H1 (cell line): ENCODE results near the gene NELL1. TPM values are rescaled to one million over a fixed set of nuclear protein-coding genes. Genes with fewer than 3 reads are reported as not detected.
A peak's percentile ranks its signal among the peaks of the same experiment; 100 is the strongest.

Experiments used
- CTCF ChIA-PET: fragments of 300-600 bp; sonication (Branson Sonifier 250); formaldehyde crosslinking; loops from one replicate; lab custom pipeline; 2021; ENCODE audit not compliant: partially characterized antibody; lab: Charles Lee
- POLR2A ChIA-PET: fragments of 300-600 bp; sonication (Branson Sonifier 250); formaldehyde crosslinking; loops from one replicate; lab custom pipeline; 2021; ENCODE audit warnings: inconsistent platforms; ENCODE audit not compliant: partially characterized antibody; lab: Charles Lee
- DNase-seq, 2 experiments: peaks; one replicate each; pipeline versions ENCODE4 v3.0.0 to v3.0.0-alpha.2; 2010 to 2022; ENCODE audit warnings: low spot score in 2 of 2, low read depth in 1 of 2, mixed read lengths in 1 of 2
- FAIRE-seq: peaks from 2 replicates; lab custom pipeline; 2011; peaks lifted over from hg19 to GRCh38; lab: Jason Lieb, UNC
- H2AFZ ChIP-seq: 2 replicates; pipeline ENCODE4 v1.8.1; 2012; ENCODE audit warnings: low read length, inconsistent platforms
- H2AK5ac ChIP-seq: 2 replicates; pipeline ENCODE4 v1.6.1; 2013; ENCODE audit warnings: low read depth, low read length
- H2BK120ac ChIP-seq: replicated peaks from 2 replicates; pipeline ENCODE3; 2013; ENCODE audit warnings: low read depth, low read length, inconsistent platforms
- H2BK12ac ChIP-seq: 2 replicates; pipeline ENCODE4 v1.6.1; 2013; ENCODE audit warnings: low read depth, low read length
- H2BK15ac ChIP-seq: 2 replicates; pipeline ENCODE4 v1.6.1; 2013; ENCODE audit warnings: low read length
- H2BK20ac ChIP-seq: 2 replicates; pipeline ENCODE4 v1.6.1; 2013; ENCODE audit warnings: low read length
- H2BK5ac ChIP-seq: 2 replicates; pipeline ENCODE4 v1.6.1; 2013; ENCODE audit warnings: low read depth, low read length
- H3K14ac ChIP-seq: 2 replicates; pipeline ENCODE4 v1.6.1; 2013; ENCODE audit warnings: inconsistent platforms; ENCODE audit not compliant: insufficient read length
- H3K18ac ChIP-seq: 2 replicates; pipeline ENCODE4 v1.6.1; 2013; ENCODE audit warnings: low read length; ENCODE audit errors: extremely low read depth
- H3K23ac ChIP-seq: 2 replicates; pipeline ENCODE4 v1.6.1; 2013; ENCODE audit warnings: inconsistent platforms; ENCODE audit not compliant: insufficient read length
- H3K23me2 ChIP-seq: 2 replicates; pipeline ENCODE4 v1.6.1; 2013; ENCODE audit warnings: low read depth, low read length
- H3K27ac ChIP-seq: 2 replicates; pipeline ENCODE4 v1.6.1; 2011; ENCODE audit warnings: low read depth, low read length, inconsistent platforms
- H3K27me3 ChIP-seq, 4 experiments: replicated peaks in 1 of 4; 1 replicate in 1 of 4; 2 replicates in 3 of 4; pipeline versions ENCODE4 v1.6.1 to v1.8.1; 2011 to 2013; ENCODE audit warnings: low read length in 3 of 4, mild to moderate bottlenecking in 3 of 4, inconsistent platforms in 2 of 4, mixed read lengths in 2 of 4, moderate library complexity in 1 of 4; ENCODE audit not compliant: control insufficient read depth in 3 of 4, insufficient read depth in 3 of 4; ENCODE audit errors: extremely low read depth in 1 of 4
- H3K36me3 ChIP-seq, 4 experiments: 2 replicates each; pipeline versions ENCODE4 v1.6.1 to v1.8.1; 2011 to 2013; ENCODE audit warnings: mild to moderate bottlenecking in 4 of 4, low read length in 3 of 4, moderate library complexity in 2 of 4, control low read depth in 1 of 4, inconsistent platforms in 1 of 4; ENCODE audit not compliant: insufficient read depth in 4 of 4, control insufficient read depth in 2 of 4
- H3K4ac ChIP-seq: replicated peaks from 2 replicates; pipeline ENCODE3; 2013; ENCODE audit warnings: low read length, low read depth, mixed read lengths, inconsistent platforms; ENCODE audit not compliant: insufficient read length
- H3K4me1 ChIP-seq, 4 experiments: replicated peaks in 1 of 4; 1 replicate in 1 of 4; 2 replicates in 3 of 4; pipeline versions ENCODE4 v1.6.1 to v1.8.1; 2011 to 2013; ENCODE audit warnings: low read length in 3 of 4, inconsistent platforms in 2 of 4, mixed read lengths in 1 of 4; ENCODE audit not compliant: insufficient read depth in 4 of 4, control insufficient read depth in 3 of 4
- H3K4me2 ChIP-seq, 2 experiments: 2 replicates each; pipeline versions ENCODE4 v1.6.1 to v1.8.1; 2011 to 2013; ENCODE audit warnings: low read depth in 2 of 2, low read length in 2 of 2, control low read depth in 1 of 2, inconsistent platforms in 1 of 2, mild to moderate bottlenecking in 1 of 2; ENCODE audit not compliant: insufficient read depth in 1 of 2
- H3K4me3 ChIP-seq, 4 experiments: fragments of 200-600, 300-600 bp in 1 of 4; sonication (generic), shearing (Covaris generic), sonication (Bioruptor Twin) in 1 of 4; 2 replicates each; pipeline versions ENCODE4 v1.5.1 to v1.8.1; 2011 to 2016; ENCODE audit warnings: low read length in 4 of 4, low read depth in 3 of 4, control low read depth in 2 of 4, inconsistent platforms in 2 of 4, mild to moderate bottlenecking in 2 of 4, mixed read lengths in 1 of 4, moderate library complexity in 1 of 4; ENCODE audit not compliant: insufficient read depth in 2 of 4; ENCODE audit errors: extremely low read depth in 1 of 4
- H3K56ac ChIP-seq: replicated peaks from 2 replicates; pipeline ENCODE3; 2013; ENCODE audit warnings: low read depth, mild to moderate bottlenecking, mixed read lengths, low read length, inconsistent platforms; ENCODE audit not compliant: insufficient read length
- H3K79me1 ChIP-seq: 2 replicates; pipeline ENCODE4 v1.6.1; 2013; ENCODE audit warnings: low read depth, low read length, control low read depth
- H3K79me2 ChIP-seq, 2 experiments: 2 replicates each; pipeline versions ENCODE4 v1.6.1 to v1.8.1; 2012 to 2013; ENCODE audit warnings: low read length in 2 of 2, mild to moderate bottlenecking in 2 of 2, inconsistent platforms in 1 of 2; ENCODE audit not compliant: insufficient read depth in 2 of 2, control insufficient read depth in 1 of 2
- H3K9ac ChIP-seq, 4 experiments: replicated peaks in 1 of 4; 1 replicate in 1 of 4; 2 replicates in 3 of 4; pipeline versions ENCODE4 v1.6.1 to v1.8.1; 2011 to 2013; ENCODE audit warnings: low read depth in 3 of 4, low read length in 3 of 4, control low read depth in 2 of 4, mild to moderate bottlenecking in 2 of 4, moderate library complexity in 2 of 4, inconsistent platforms in 1 of 4; ENCODE audit errors: extremely low read depth in 1 of 4
- H3K9me3 ChIP-seq, 2 experiments: 2 replicates each; pipeline versions ENCODE4 v1.6.1 to v1.8.1; 2012 to 2013; ENCODE audit warnings: mild to moderate bottlenecking in 2 of 2, moderate library complexity in 2 of 2, control low read depth in 1 of 2, inconsistent platforms in 1 of 2, low read depth in 1 of 2, low read length in 1 of 2, mixed read lengths in 1 of 2; ENCODE audit not compliant: insufficient read depth in 2 of 2
- H4K20me1 ChIP-seq, 2 experiments: replicated peaks in 1 of 2; 2 replicates each; pipeline versions ENCODE3 to v1.8.1; 2011 to 2013; ENCODE audit warnings: inconsistent platforms in 2 of 2, low read length in 2 of 2, mild to moderate bottlenecking in 1 of 2; ENCODE audit not compliant: insufficient read depth in 2 of 2, control insufficient read depth in 1 of 2
- H4K5ac ChIP-seq: 2 replicates; pipeline ENCODE4 v1.6.1; 2013; ENCODE audit warnings: low read length, low read depth, mixed read lengths, inconsistent platforms; ENCODE audit not compliant: insufficient read length
- H4K8ac ChIP-seq: 2 replicates; pipeline ENCODE4 v1.8.0; 2013; ENCODE audit warnings: mild to moderate bottlenecking, moderate library complexity, low read length, inconsistent platforms; ENCODE audit not compliant: insufficient read depth; ENCODE audit errors: extremely low read depth
- H4K91ac ChIP-seq: replicated peaks from 2 replicates; pipeline ENCODE3; 2013; ENCODE audit warnings: low read length, mixed read lengths, inconsistent platforms; ENCODE audit not compliant: insufficient read length
- CHD1 ChIP-seq: IDR thresholded peaks from 2 replicates; pipeline ENCODE4 v1.6.1; 2012; ENCODE audit warnings: low read depth, low read length, improper control_type of control experiment
- CREB1 ChIP-seq: IDR thresholded peaks from 2 replicates; pipeline ENCODE4 v1.6.1; 2012; ENCODE audit warnings: inconsistent platforms
- GTF2F1 ChIP-seq: IDR thresholded peaks from 2 replicates; pipeline ENCODE4 v1.6.1; 2012; ENCODE audit warnings: low read depth, low read length, improper control_type of control experiment, borderline replicate concordance
- JUND ChIP-seq: IDR thresholded peaks from 2 replicates; pipeline ENCODE4 v1.6.1; 2011; ENCODE audit warnings: mild to moderate bottlenecking, improper control_type of control experiment, low read length
- RXRA ChIP-seq: IDR thresholded peaks from 2 replicates; pipeline ENCODE4 v1.6.1; 2011; ENCODE audit warnings: low read depth, mild to moderate bottlenecking, low read length, moderate library complexity; ENCODE audit not compliant: insufficient read depth
- SIRT6 ChIP-seq: IDR thresholded peaks from one replicate; pipeline ENCODE4 v1.7.1; 2012; ENCODE audit warnings: low read length, inconsistent platforms
- SP2 ChIP-seq: IDR thresholded peaks from 2 replicates; pipeline ENCODE4 v1.6.1; 2012; ENCODE audit warnings: mild to moderate bottlenecking, low read length, inconsistent platforms
- SRF ChIP-seq: IDR thresholded peaks from 2 replicates; pipeline ENCODE4 v1.6.1; 2011; ENCODE audit warnings: mild to moderate bottlenecking, low read depth, low read length, moderate library complexity
- YY1 ChIP-seq: IDR thresholded peaks from 2 replicates; pipeline ENCODE4 v1.6.1; 2011; ENCODE audit warnings: low read depth, mild to moderate bottlenecking, low read length
- WGBS, 2 experiments: shearing (Covaris generic) in 1 of 2; methylation state at CpG; one replicate each; pipeline versions ENCODE4 v1.1.6 to v1.1.7; 2013 to 2015; ENCODE audit warnings: low lambda C conversion rate in 2 of 2, mixed read lengths in 2 of 2, inconsistent platforms in 1 of 2, low coverage in 1 of 2, missing lambda C conversion rate in 1 of 2; ENCODE audit not compliant: insufficient replicate concordance in 2 of 2, insufficient coverage in 1 of 2, insufficient read length in 1 of 2; ENCODE audit errors: extremely low coverage in 1 of 2, missing lambda C conversion rate in 1 of 2; 5-methylcytosine and 5-hydroxymethylcytosine counted together
- polyA plus RNA-seq, 7 experiments: library from polyadenylated mRNA; depleted of rRNA in 3 of 7; stranded (reverse) in 5 of 7; unstranded in 2 of 7; fragments of >200 nt in 5 of 7; fragments of 200-250 nt in 2 of 7; gene quantifications; 1 replicate in 5 of 7; 2 replicates in 1 of 7; 4 replicates in 1 of 7; pipeline versions ENCODE4 v1.2.1 to v1.2.3, GENCODE V29; 2011 to 2013; ENCODE audit warnings: missing spikeins in 2 of 7, mixed read lengths in 2 of 7
- total RNA-seq: library from RNA; stranded (reverse); fragmentation: NEBNext Ultra II Directional; extraction: Animal tissue kit (Norgen Biotek cat#: 25700); gene quantifications from 2 replicates; pipeline ENCODE4 v1.2.1, GENCODE V29; 2021
- TF ChIP-seq, protein P1 (sequence below): IDR thresholded peaks from 2 replicates; pipeline ENCODE4 v1.6.1; 2011; ENCODE audit warnings: low read depth, mild to moderate bottlenecking, low read length; ENCODE audit not compliant: insufficient read depth
- TF ChIP-seq, protein P2 (sequence below), 3 experiments: IDR thresholded peaks; 1 replicate in 2 of 3; 2 replicates in 1 of 3; pipeline versions ENCODE4 v1.5.1 to v1.6.1; 2011; ENCODE audit warnings: low read length in 3 of 3, mild to moderate bottlenecking in 3 of 3, inconsistent platforms in 2 of 3, low read depth in 1 of 3, moderate library complexity in 1 of 3; ENCODE audit not compliant: insufficient read depth in 1 of 3; ENCODE audit errors: control extremely low read depth in 1 of 3

The NELL1 gene
- total and polyA plus RNA-seq, 2 of the 8 experiments (the other 6 are each of a cell fraction or from before 2014, with no cell fraction given), result 0.21 TPM; not detected in 1

DNA sequence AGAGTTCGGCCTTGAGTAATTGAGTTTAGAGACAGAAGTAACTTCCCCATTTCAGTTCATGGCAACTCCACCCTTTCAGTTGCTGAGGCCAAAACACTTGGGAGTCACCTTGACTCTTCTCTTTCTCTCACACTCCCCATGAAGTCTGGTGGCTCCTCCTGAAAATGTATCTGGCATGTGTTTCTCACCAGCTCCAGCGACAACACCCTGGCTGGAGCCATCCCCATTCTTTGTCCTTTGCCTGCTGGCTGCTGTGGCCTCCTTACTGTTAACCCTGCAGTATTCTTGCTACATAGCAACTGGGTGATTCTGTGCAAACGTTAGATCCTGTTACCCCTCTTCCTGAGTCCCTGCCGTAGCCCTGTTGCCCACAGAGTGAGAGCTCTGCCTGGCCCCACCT lies 46.1 kb upstream of the NELL1 start:
- Histone ChIP-seq H2BK12ac (peak overlapping the region; percentile 46; the same call in 1 of the 2 replicates), H3K9me3 (no peaks in the 10 kb centered on the region), H3K23me2 (no peaks in the 10 kb centered on the region), H2BK15ac (no peak overlapping the region), H3K4ac (no peak overlapping the region), H3K27ac (no peak overlapping the region), H3K56ac (no peak overlapping the region), H3K79me1 (no peaks in the 10 kb centered on the region), H2AFZ (peak overlapping the region; percentile 42; the same call in 1 of the 2 replicates), H3K4me1 (peaks cover 1 to 13% (median 10%) of the 10 kb centered on the region in 4 experiments; a peak in 5 of 7 replicates), H2BK120ac (no peak overlapping the region), H4K20me1 (no peaks in the 10 kb centered on the region), H3K79me2 (no peaks in the 10 kb centered on the region), H2BK5ac (no peak overlapping the region), H3K9ac (no peak overlapping the region), H4K5ac (no peak overlapping the region), H4K8ac (no peak overlapping the region), H3K4me3 (no peak overlapping the region), H2BK20ac (0 out of 2 replicates have a peak overlapping the region, but pooled peaks have one; percentile 24), H3K18ac (no peak overlapping the region), H3K27me3 (no peaks in the 10 kb centered on the region), H3K23ac (no peak overlapping the region), H4K91ac (peak overlapping the region; percentile 1), H3K36me3 (no peaks in the 10 kb centered on the region), H3K4me2 (no peak overlapping the region; a peak in 1 of 4 replicates), H3K14ac (no peak overlapping the region), H2AK5ac (no peak overlapping the region)
- 86% methylated on average over 3 of the region's 4 CpGs; no CpG with 5 or more reads in 1 of the 2 experiments for WGBS, 2 experiments
- DNase-seq (no peak), FAIRE-seq (no peak)
- POLR2A ChIA-PET, result no interaction called here
- TF ChIP-seq JUND (no peak), CHD1 (no peak), SP2 (no peak), YY1 (no peak), RXRA (no peak), GTF2F1 (no peak), CREB1 (no peak), SRF (no peak), SIRT6 (no peak)
- TF ChIP-seq, protein P1, sequence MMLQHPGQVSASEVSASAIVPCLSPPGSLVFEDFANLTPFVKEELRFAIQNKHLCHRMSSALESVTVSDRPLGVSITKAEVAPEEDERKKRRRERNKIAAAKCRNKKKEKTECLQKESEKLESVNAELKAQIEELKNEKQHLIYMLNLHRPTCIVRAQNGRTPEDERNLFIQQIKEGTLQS, result no peak
- TF ChIP-seq, protein P2, sequence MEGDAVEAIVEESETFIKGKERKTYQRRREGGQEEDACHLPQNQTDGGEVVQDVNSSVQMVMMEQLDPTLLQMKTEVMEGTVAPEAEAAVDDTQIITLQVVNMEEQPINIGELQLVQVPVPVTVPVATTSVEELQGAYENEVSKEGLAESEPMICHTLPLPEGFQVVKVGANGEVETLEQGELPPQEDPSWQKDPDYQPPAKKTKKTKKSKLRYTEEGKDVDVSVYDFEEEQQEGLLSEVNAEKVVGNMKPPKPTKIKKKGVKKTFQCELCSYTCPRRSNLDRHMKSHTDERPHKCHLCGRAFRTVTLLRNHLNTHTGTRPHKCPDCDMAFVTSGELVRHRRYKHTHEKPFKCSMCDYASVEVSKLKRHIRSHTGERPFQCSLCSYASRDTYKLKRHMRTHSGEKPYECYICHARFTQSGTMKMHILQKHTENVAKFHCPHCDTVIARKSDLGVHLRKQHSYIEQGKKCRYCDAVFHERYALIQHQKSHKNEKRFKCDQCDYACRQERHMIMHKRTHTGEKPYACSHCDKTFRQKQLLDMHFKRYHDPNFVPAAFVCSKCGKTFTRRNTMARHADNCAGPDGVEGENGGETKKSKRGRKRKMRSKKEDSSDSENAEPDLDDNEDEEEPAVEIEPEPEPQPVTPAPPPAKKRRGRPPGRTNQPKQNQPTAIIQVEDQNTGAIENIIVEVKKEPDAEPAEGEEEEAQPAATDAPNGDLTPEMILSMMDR (IDR thresholded peaks at IDR 0.05; ENCODE audit: control extremely low read depth in 1 of 3, insufficient read depth in 1 of 3, low read depth in 1 of 3, low read length in 3 of 3), result no peak
- CTCF ChIA-PET, result interaction anchor here (1.0 to 2.8 kb wide), 6 partner anchors 11 to 889 kb away, joined by 3 to 16 read pairs (median 9); no protein-coding TSS in a partner anchor
